Mesenchymal stem cell (in vitro differentiated cells and primary cell): ENCODE data around the gene TFR2.

Source experiments
- DNase-seq: peaks from one replicate; pipeline ENCODE4 v3.0.0-alpha.2; 2013
- H2AFZ ChIP-seq: one replicate; pipeline ENCODE4 v1.6.1; 2013; ENCODE audit warnings: low read depth, mild to moderate bottlenecking, control low read depth, inconsistent platforms, low read length, moderate library complexity
- H2AK5ac ChIP-seq: 2 replicates; pipeline ENCODE4 v1.6.1; 2013; ENCODE audit warnings: low read length, moderate library complexity, mild to moderate bottlenecking, inconsistent platforms; ENCODE audit not compliant: severe bottlenecking
- H2BK120ac ChIP-seq: one replicate; pipeline ENCODE4 v1.6.1; 2013; ENCODE audit warnings: low read depth, mild to moderate bottlenecking, inconsistent platforms, low read length, moderate library complexity
- H2BK12ac ChIP-seq, 2 experiments: one replicate each; pipeline ENCODE4 v1.6.1; 2013; ENCODE audit warnings: inconsistent platforms in 2 of 2, low read length in 2 of 2, mild to moderate bottlenecking in 2 of 2, moderate library complexity in 2 of 2, control low read depth in 1 of 2
- H2BK15ac ChIP-seq: one replicate; pipeline ENCODE4 v1.6.1; 2013; ENCODE audit warnings: mild to moderate bottlenecking, low read depth, inconsistent platforms; ENCODE audit not compliant: poor library complexity, severe bottlenecking
- H2BK5ac ChIP-seq: 2 replicates; pipeline ENCODE4 v1.6.1; 2013; ENCODE audit warnings: low read depth, mild to moderate bottlenecking, low read length, control low read depth, inconsistent platforms; ENCODE audit not compliant: poor library complexity, severe bottlenecking
- H3K14ac ChIP-seq, 2 experiments: one replicate each; pipeline ENCODE4 v1.6.1; 2013; ENCODE audit warnings: inconsistent platforms in 2 of 2, low read length in 2 of 2, control low read depth in 1 of 2, mild to moderate bottlenecking in 1 of 2, moderate library complexity in 1 of 2
- H3K18ac ChIP-seq, 2 experiments: one replicate each; pipeline ENCODE4 v1.6.1; 2013; ENCODE audit warnings: inconsistent platforms in 2 of 2, low read length in 2 of 2, control low read depth in 1 of 2, low read depth in 1 of 2, mild to moderate bottlenecking in 1 of 2
- H3K23ac ChIP-seq, 2 experiments: one replicate each; pipeline ENCODE4 v1.6.1; 2013; ENCODE audit warnings: inconsistent platforms in 2 of 2, low read length in 2 of 2, mild to moderate bottlenecking in 2 of 2, moderate library complexity in 2 of 2, control low read depth in 1 of 2
- H3K27ac ChIP-seq: 2 replicates; pipeline ENCODE4 v1.5.1; 2013; ENCODE audit warnings: mild to moderate bottlenecking, moderate library complexity, low read length, control low read depth, inconsistent platforms; ENCODE audit not compliant: poor library complexity, severe bottlenecking
- H3K27me3 ChIP-seq, 2 experiments: 2 replicates each; pipeline versions ENCODE4 v1.6.1 to v1.7.0; 2013; ENCODE audit warnings: low read length in 2 of 2, mild to moderate bottlenecking in 2 of 2, moderate library complexity in 2 of 2, control low read depth in 1 of 2, inconsistent platforms in 1 of 2; ENCODE audit not compliant: control insufficient read depth in 1 of 2, insufficient read depth in 1 of 2
- H3K36me3 ChIP-seq, 2 experiments: 2 replicates each; pipeline versions ENCODE4 v1.6.1 to v1.7.0; 2013; ENCODE audit warnings: low read length in 2 of 2, control low read depth in 1 of 2, inconsistent platforms in 1 of 2, low read depth in 1 of 2, mild to moderate bottlenecking in 1 of 2; ENCODE audit not compliant: insufficient read depth in 2 of 2, control insufficient read depth in 1 of 2
- H3K4ac ChIP-seq, 2 experiments: one replicate each; pipeline ENCODE4 v1.6.1; 2013; ENCODE audit warnings: inconsistent platforms in 2 of 2, low read length in 2 of 2, mild to moderate bottlenecking in 2 of 2, moderate library complexity in 2 of 2, control low read depth in 1 of 2, low read depth in 1 of 2
- H3K4me1 ChIP-seq: 2 replicates; pipeline ENCODE4 v1.6.1; 2013; ENCODE audit warnings: low read depth, low read length, control low read depth; ENCODE audit not compliant: control insufficient read depth, insufficient read depth
- H3K4me2 ChIP-seq: 2 replicates; pipeline ENCODE4 v1.6.1; 2013; ENCODE audit warnings: low read length, mild to moderate bottlenecking, inconsistent platforms; ENCODE audit not compliant: poor library complexity, severe bottlenecking
- H3K4me3 ChIP-seq, 2 experiments: 2 replicates each; pipeline versions ENCODE4 v1.5.1 to v1.7.0; 2013; ENCODE audit warnings: low read length in 2 of 2, mild to moderate bottlenecking in 2 of 2, control low read depth in 1 of 2, low read depth in 1 of 2; ENCODE audit not compliant: insufficient read depth in 1 of 2
- H3K79me1 ChIP-seq: replicated peaks from 2 replicates; pipeline ENCODE4 v1.6.1; 2013; ENCODE audit warnings: mild to moderate bottlenecking, control low read depth, low read length, inconsistent platforms; ENCODE audit not compliant: poor library complexity, severe bottlenecking
- H3K9ac ChIP-seq: 2 replicates; pipeline ENCODE4 v1.7.0; 2013; ENCODE audit warnings: mild to moderate bottlenecking, low read length, moderate library complexity
- H3K9me3 ChIP-seq: 2 replicates; pipeline ENCODE4 v1.7.0; 2013; ENCODE audit warnings: mild to moderate bottlenecking, low read length; ENCODE audit not compliant: control insufficient read depth
- H4K8ac ChIP-seq: one replicate; pipeline ENCODE4 v1.6.1; 2013; ENCODE audit warnings: inconsistent platforms, mild to moderate bottlenecking, low read length, moderate library complexity
- H4K91ac ChIP-seq: one replicate; pipeline ENCODE4 v1.6.1; 2013; ENCODE audit warnings: mild to moderate bottlenecking, low read length, inconsistent platforms
- WGBS: methylation state at CpG from one replicate; pipeline ENCODE4 v1.1.7; 2013; ENCODE audit warnings: mixed read lengths; 5-methylcytosine and 5-hydroxymethylcytosine counted together

The TFR2 gene

GRCh38 chr7:100623951-100624824 lies 17.2 kb downstream of the TFR2 start:
- Histone ChIP-seq H4K91ac (no peak overlapping the region), H3K9ac (no peak overlapping the region), H3K36me3 (peaks cover 0 to 17% of the 10 kb centered on the region in 2 experiments), H3K4ac (no peak overlapping the region), H3K14ac (no peak overlapping the region), H3K4me1 (peaks cover 11% of the 10 kb centered on the region), H3K27ac (no peak overlapping the region), H2BK12ac (no peak overlapping the region), H2AK5ac (no peak overlapping the region), H3K79me1 (no peaks in the 10 kb centered on the region), H3K18ac (no peak overlapping the region), H2BK15ac (no peak overlapping the region), H3K27me3 (peaks cover 0 to 7% of the 10 kb centered on the region in 2 experiments), H3K4me3 (no peak overlapping the region), H2BK120ac (no peak overlapping the region), H4K8ac (no peak overlapping the region), H3K23ac (no peak overlapping the region), H3K4me2 (no peak overlapping the region), H3K9me3 (no peaks in the 10 kb centered on the region), H2BK5ac (no peak overlapping the region), H2AFZ (no peak overlapping the region)
- 93% methylated on average over 15 of the region's 15 CpGs for WGBS
- DNase-seq, result no peak

- Histone ChIP-seq H2AFZ (no peak overlapping the region), H2BK5ac (no peak overlapping the region), H3K4me2 (no peak overlapping the region), H3K79me1 (no peaks in the 10 kb centered on the region), H3K9ac (no peak overlapping the region), H2AK5ac (no peak overlapping the region), H3K14ac (no peak overlapping the region), H3K27ac (no peak overlapping the region), H4K91ac (peak overlapping the region; percentile 1), H3K18ac (no peak overlapping the region), H2BK15ac (no peak overlapping the region), H3K4me1 (peaks cover 4% of the 10 kb centered on the region), H3K36me3 (peaks cover 0 to 20% of the 10 kb centered on the region in 2 experiments), H4K8ac (peak overlapping the region; percentile 47), H3K9me3 (no peaks in the 10 kb centered on the region), H2BK12ac (no peak overlapping the region), H3K4ac (no peak overlapping the region), H3K4me3 (no peak overlapping the region), H2BK120ac (no peak overlapping the region), H3K27me3 (no peaks in the 10 kb centered on the region), H3K23ac (no peak overlapping the region)
- WGBS, result 71% methylated on average over 8 of the region's 8 CpGs
- DNase-seq, result peak; percentile 14
Observed at GRCh38 chr7:100621554-100621953, 19.8 kb downstream of the TFR2 start.

- Histone ChIP-seq H2BK15ac (no peak overlapping the region), H3K23ac (no peak overlapping the region), H3K79me1 (no peaks in the 10 kb centered on the region), H3K18ac (no peak overlapping the region), H2BK120ac (no peak overlapping the region), H3K4me3 (no peak overlapping the region), H3K27me3 (no peaks in the 10 kb centered on the region), H3K4me1 (no peaks in the 10 kb centered on the region), H3K9me3 (no peaks in the 10 kb centered on the region), H4K8ac (no peak overlapping the region), H3K14ac (no peak overlapping the region), H3K9ac (no peak overlapping the region), H2BK12ac (no peak overlapping the region), H3K27ac (no peak overlapping the region), H3K4ac (no peak overlapping the region), H2AK5ac (no peak overlapping the region), H2BK5ac (no peak overlapping the region), H3K36me3 (peaks cover 0 to 22% of the 10 kb centered on the region in 2 experiments), H4K91ac (no peak overlapping the region), H3K4me2 (no peak overlapping the region), H2AFZ (no peak overlapping the region)
- 94% methylated on average over 23 of the region's 23 CpGs for WGBS
- DNase-seq, result no peak
Observed at GRCh38 chr7:100620804-100621203, 20.5 kb downstream of the TFR2 start.

GRCh38 chr7:100620239-100620638 lies 21.1 kb downstream of the TFR2 start:
- Histone ChIP-seq H3K27me3 (no peaks in the 10 kb centered on the region), H2BK15ac (no peak overlapping the region), H2AFZ (no peak overlapping the region), H3K36me3 (peaks cover 0 to 22% of the 10 kb centered on the region in 2 experiments), H3K4me2 (no peak overlapping the region), H3K14ac (no peak overlapping the region), H3K4me3 (no peak overlapping the region), H2BK120ac (no peak overlapping the region), H2AK5ac (no peak overlapping the region), H3K4ac (no peak overlapping the region), H4K8ac (no peak overlapping the region), H2BK12ac (no peak overlapping the region), H3K23ac (no peak overlapping the region), H3K27ac (no peak overlapping the region), H4K91ac (no peak overlapping the region), H3K4me1 (no peaks in the 10 kb centered on the region), H3K79me1 (no peaks in the 10 kb centered on the region), H3K9me3 (no peaks in the 10 kb centered on the region), H3K18ac (no peak overlapping the region), H2BK5ac (no peak overlapping the region), H3K9ac (no peak overlapping the region)
- WGBS, result 92% methylated on average over 4 of the region's 6 CpGs
- no peak for DNase-seq
